Ectodermal cell (in vitro differentiated cells): ENCODE measurements around the gene GCGR.
"Not testable (repeated sequence)": the region's sequence is repeated elsewhere in the genome, so short reads cannot be mapped to it uniquely, and the experiment has no call there.

Experiments used
- H3K27ac ChIP-seq: 2 replicates; pipeline ENCODE4 v1.7.0; 2013; ENCODE audit warnings: mild to moderate bottlenecking, low read depth, low read length; ENCODE audit not compliant: insufficient read depth, poor library complexity, severe bottlenecking
- H3K27me3 ChIP-seq: 2 replicates; pipeline ENCODE4 v1.7.0; 2013; ENCODE audit warnings: mild to moderate bottlenecking, low read length; ENCODE audit not compliant: insufficient read depth, control insufficient read depth, poor library complexity, severe bottlenecking
- H3K36me3 ChIP-seq: one replicate; pipeline ENCODE4 v1.7.0; 2013; ENCODE audit warnings: low read length; ENCODE audit not compliant: control insufficient read depth, insufficient read depth
- H3K4me1 ChIP-seq: one replicate; pipeline ENCODE4 v1.7.0; 2013; ENCODE audit warnings: low read length; ENCODE audit not compliant: control insufficient read depth, insufficient read depth
- H3K4me3 ChIP-seq: 2 replicates; pipeline ENCODE4 v1.7.0; 2013; ENCODE audit warnings: low read depth, low read length, control low read depth; ENCODE audit not compliant: insufficient read depth
- H3K9me3 ChIP-seq: 2 replicates; pipeline ENCODE4 v1.7.0; 2013; ENCODE audit warnings: mild to moderate bottlenecking, low read length, moderate library complexity; ENCODE audit not compliant: control insufficient read depth
- WGBS, 2 experiments: methylation state at CpG; one replicate each; pipeline ENCODE4 v1.1.7; 2013; ENCODE audit warnings: missing lambda C conversion rate in 2 of 2; 5-methylcytosine and 5-hydroxymethylcytosine counted together

GCGR gene

DNA sequence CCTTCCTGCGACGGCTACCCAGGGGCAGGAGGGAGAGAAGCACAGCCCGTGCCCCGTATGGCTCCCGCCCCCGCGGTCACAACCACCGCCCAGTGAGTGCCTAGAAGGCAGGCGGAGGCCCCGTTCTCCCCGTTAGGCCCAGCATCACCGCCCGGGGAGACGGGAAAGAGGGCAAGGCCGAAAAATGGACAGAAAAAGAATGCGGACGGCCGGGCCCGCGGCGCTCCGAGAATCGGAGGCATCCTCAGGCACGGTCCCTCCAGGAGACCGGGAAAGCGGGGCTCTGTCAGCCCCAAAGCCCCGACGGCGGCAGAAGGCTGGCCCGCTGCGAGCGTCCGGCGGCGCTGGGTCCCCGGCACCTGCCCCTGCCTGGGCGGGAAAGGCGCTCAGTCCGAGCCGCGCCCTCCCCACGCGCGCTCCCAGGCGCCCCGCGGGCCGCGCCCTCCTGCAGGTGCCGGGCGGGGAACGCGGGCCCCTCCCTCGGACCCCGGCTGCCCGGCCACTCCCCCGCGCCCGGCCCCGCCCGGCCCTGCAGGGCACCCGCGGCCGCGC lies 28.7 kb downstream of the GCGR start:
- Histone ChIP-seq H3K27ac (peak overlapping the region; percentile 16), H3K27me3 (no peaks in the 10 kb centered on the region), H3K4me3 (peak overlapping the region; percentile 78), H3K4me1 (peaks cover 12% of the 10 kb centered on the region), H3K9me3 (no peaks in the 10 kb centered on the region), H3K36me3 (no peaks in the 10 kb centered on the region)
- WGBS, 2 experiments = 1% methylated on average over 65 of the region's 65 CpGs

DNA sequence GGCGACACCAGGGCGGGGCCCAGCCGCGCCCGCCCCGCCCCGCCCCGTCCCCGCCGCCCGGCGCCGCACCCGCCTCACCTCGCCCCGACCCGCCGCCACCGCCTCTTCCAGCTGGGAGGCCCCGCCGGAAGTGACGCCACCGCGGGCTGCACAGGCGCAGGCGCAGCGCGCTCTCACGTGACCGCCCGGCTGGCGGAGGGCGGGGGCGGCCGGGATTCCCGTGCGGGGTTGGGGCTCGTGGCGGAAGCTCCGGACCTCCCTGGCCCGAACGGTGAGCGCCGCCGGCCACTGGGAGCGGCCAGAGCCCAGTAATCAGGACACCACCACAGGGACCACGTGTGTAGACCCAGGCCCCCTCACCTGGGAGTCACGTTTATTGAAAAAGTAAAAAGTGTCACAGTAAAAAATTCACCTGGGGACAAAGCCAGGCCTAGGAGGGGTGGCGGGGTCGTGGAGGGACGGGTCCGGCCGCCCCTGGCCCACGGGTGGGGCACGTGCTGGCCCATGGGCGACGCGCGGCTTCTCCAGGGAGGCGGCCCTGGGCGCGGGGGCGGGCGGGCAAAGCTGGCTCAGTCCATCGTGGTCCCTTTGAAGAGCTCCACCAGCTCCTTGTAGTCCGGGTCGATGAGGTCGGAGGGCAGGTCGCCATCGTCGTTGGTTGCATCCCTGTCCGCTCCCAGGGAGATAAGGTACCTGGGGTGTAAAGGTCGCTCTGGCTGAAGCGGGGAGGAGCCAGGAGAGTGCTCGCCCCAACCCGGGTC lies 29.4 kb downstream of the GCGR start, which contains the start of gene MCRIP1:
TSS of gene MCRIP1 (minus strand) at position 132 of the 761 bp plus-strand sequence. CDS start 8,785 bp downstream, outside the sequence.
- no peaks in the 10 kb centered on the region for H3K9me3 ChIP-seq
- peak within 1 kb of the TSS; percentile 84 for H3K27ac ChIP-seq
- 1% methylated on average over 76 of the region's 76 CpGs for WGBS, 2 experiments
- H3K27me3 ChIP-seq = no peaks in the 10 kb centered on the region
- H3K4me1 ChIP-seq = peaks cover 12% of the 10 kb centered on the region
- H3K4me3 ChIP-seq = peak within 1 kb of the TSS; percentile 79
- H3K36me3 ChIP-seq = no peaks in the 10 kb centered on the region

DNA sequence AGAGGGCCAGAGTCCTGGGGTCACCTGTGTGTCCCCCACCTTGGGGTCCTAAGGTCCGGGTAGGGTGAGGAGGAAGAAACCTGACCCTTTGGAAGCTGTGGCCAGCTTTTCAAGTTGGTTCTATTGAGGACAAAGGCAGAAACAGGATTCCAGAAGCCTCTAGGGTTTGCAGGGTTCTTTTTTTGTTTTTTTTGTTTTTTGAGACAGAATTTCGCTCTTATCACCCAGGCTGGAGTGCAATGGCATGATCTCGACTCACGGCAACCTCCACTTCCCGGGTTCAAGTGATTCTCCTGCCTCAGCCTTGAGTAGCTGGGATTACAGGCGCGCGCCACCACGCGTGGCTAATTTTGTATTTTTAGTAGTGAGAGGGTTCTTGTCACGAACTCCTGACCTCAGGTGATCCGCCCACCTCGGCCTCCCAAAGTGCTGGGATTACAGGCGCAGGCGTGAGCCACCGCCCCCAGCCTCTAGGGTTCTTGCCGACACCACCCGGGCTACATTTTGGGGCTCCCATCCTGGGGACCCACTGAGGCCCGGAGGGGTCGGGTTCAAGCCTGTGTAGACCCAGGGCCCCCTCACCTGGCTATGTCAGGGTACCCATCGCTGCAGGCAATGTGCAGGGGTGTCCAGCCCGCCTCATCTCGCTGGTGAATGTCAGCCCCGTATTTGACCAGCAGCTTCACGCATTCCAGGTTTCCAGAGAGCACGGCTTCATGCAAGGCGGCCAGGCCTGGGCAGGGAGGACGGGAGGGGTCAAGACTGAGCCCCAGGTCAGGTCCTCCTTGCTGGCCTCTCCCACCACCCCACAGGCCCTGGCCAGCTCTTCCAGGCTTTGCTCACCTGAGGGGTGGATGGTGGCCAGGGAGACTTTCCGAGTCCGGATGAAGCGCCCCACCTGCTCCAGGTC lies 30.2 kb downstream of the GCGR start:
- H3K27ac ChIP-seq = peak overlapping the region; percentile 84
- no peaks in the 10 kb centered on the region for H3K27me3 ChIP-seq
- WGBS, 2 experiments = 88% methylated on average over 31 of the region's 31 CpGs
- H3K4me1 ChIP-seq = peaks cover 12% of the 10 kb centered on the region
- H3K4me3 ChIP-seq = peak overlapping the region; percentile 79
- no peaks in the 10 kb centered on the region for H3K9me3 ChIP-seq
- no peaks in the 10 kb centered on the region for H3K36me3 ChIP-seq

DNA sequence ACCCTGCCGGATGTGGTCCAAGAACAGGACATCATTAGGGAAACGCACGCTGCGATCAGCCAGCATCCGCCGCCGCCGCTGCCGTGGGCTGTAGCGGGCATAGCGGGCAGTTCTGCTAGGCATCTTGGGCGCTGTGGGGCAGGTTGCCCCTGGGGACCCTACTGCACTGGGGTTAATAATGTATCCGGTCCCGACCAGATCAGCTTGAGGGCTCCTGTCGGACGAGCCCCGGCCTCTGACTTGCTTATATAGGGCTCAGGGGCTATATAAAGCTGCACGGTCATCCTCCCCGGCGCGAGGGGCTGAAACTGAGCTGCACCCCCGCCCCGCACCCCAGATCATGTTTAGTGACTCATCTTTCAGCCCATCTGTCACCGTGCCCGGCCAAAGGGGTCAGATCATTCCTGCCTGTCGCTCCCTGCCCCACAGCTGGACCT lies 30.9 kb downstream of the GCGR start, which contains the start of gene PPP1R27:
TSS of gene PPP1R27 (minus strand) at position 220 of the 437 bp plus-strand sequence. CDS start at position 123, 97 bp downstream.
- H3K36me3 ChIP-seq = no peaks in the 10 kb centered on the region
- H3K4me1 ChIP-seq = peaks cover 12% of the 10 kb centered on the region
- WGBS, 2 experiments = 95% methylated on average over 26 of the region's 26 CpGs
- peak within 1 kb of the TSS; percentile 79 for H3K4me3 ChIP-seq
- H3K9me3 ChIP-seq = no peaks in the 10 kb centered on the region
- H3K27me3 ChIP-seq = no peaks in the 10 kb centered on the region
- no peak within 1 kb of the TSS for H3K27ac ChIP-seq

DNA sequence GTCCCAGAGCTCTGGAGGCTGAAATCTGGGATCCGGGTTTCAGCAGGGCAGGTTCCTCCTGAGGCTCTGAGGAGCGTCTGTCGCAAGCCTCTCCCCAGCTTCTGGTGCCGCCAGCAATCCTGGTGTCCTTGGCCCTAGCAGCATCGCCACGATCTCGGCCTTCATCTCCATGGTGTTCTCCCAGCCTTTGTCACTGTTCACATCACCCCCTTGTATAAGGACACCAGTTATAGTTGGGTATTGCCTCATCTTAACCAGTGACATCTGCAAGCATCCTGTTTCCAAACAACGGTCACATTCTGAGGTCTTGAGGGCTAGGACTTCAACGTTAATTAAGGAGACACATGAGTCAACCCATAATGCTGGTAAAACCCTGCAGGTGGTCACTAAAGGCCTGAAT lies 33.7 kb downstream of the GCGR start:
- Histone ChIP-seq H3K36me3 (peaks cover under 1% of the 10 kb centered on the region), H3K4me1 (peaks cover 6% of the 10 kb centered on the region), H3K9me3 (no peaks in the 10 kb centered on the region), H3K27me3 (no peaks in the 10 kb centered on the region), H3K4me3 (no peak overlapping the region), H3K27ac (no peak overlapping the region)
- 89 to 90% methylated on average over 9 of the region's 9 CpGs for whole genome bisulfite sequencing, 2 experiments

DNA sequence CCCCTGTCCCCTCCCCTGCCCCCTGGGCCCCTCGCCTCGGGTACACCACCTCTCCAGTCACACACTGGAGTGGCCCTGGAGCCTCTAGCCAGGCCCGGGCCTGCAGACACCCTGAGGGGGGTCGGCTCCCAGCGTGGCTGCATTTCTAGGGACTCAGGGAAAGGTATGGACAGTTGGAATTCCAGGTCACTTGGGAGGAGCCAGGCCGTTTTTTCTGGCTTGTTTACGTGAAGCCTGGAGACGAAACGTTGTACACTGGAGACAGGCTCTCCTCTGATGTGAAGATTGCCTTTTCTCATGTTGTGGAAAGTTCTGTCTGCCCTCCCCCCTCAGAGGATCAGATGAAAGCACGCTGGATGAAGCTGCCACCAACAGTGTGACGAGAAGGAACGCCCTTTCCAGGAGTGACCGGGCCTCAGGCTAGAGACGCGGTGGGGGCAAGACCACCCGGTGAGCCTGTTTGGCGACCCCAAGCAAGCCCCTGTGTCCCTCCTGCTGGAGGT lies 34.9 kb downstream of the GCGR start:
- WGBS, 2 experiments = 72 to 77% methylated on average over 17 of the region's 17 CpGs
- Histone ChIP-seq H3K4me1 (peaks cover 6% of the 10 kb centered on the region), H3K9me3 (no peaks in the 10 kb centered on the region), H3K27me3 (no peaks in the 10 kb centered on the region), H3K36me3 (peaks cover 6% of the 10 kb centered on the region), H3K27ac (no peak overlapping the region), H3K4me3 (no peak overlapping the region)

DNA sequence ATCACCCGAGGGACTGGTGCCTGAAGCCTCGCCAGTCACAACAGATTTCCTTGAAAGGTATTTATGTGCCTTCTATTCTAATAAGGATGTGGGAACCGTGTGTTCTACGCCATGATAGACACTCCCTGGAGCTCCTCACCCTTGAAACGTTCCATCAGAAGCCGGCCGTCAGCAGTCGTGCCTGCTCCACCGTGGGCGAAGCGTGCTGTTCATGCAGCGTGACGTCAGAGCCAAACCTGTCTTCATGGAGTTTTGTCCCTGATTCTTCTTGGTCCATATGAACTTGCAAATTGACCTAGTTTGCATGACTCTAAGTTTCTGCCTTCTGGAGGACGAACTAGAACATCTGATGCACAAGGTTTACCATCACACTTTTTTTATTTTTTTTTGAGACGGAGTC lies 35.4 kb downstream of the GCGR start:
- Histone ChIP-seq H3K4me3 (no peak overlapping the region), H3K36me3 (peaks cover 10% of the 10 kb centered on the region), H3K27me3 (no peaks in the 10 kb centered on the region), H3K9me3 (no peaks in the 10 kb centered on the region), H3K27ac (no peak overlapping the region), H3K4me1 (peaks cover 6% of the 10 kb centered on the region)
- 93% methylated on average over 15 of the region's 15 CpGs for WGBS, 2 experiments

DNA sequence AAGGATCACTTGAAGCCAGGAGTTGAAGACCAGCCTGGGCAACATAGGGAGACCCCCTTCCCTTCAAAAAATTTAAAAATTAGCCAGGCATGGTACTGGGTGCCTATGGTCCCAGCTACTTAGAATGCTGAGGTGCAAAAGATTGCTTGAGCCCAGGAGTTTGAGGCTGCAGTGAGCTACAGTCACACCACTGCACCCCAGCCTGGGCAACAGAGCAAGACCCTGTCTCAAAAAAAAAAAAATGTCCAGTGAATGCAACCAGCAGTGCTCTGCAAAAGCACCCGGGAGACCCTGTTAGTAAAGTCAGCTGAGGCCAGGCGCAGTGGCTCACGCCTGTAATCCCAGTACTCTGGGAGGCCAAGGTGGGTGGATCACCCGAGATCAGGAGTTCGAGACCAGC lies 36.1 kb downstream of the GCGR start:
- H3K27me3 ChIP-seq, H3K27ac ChIP-seq: not testable (repeated sequence)

DNA sequence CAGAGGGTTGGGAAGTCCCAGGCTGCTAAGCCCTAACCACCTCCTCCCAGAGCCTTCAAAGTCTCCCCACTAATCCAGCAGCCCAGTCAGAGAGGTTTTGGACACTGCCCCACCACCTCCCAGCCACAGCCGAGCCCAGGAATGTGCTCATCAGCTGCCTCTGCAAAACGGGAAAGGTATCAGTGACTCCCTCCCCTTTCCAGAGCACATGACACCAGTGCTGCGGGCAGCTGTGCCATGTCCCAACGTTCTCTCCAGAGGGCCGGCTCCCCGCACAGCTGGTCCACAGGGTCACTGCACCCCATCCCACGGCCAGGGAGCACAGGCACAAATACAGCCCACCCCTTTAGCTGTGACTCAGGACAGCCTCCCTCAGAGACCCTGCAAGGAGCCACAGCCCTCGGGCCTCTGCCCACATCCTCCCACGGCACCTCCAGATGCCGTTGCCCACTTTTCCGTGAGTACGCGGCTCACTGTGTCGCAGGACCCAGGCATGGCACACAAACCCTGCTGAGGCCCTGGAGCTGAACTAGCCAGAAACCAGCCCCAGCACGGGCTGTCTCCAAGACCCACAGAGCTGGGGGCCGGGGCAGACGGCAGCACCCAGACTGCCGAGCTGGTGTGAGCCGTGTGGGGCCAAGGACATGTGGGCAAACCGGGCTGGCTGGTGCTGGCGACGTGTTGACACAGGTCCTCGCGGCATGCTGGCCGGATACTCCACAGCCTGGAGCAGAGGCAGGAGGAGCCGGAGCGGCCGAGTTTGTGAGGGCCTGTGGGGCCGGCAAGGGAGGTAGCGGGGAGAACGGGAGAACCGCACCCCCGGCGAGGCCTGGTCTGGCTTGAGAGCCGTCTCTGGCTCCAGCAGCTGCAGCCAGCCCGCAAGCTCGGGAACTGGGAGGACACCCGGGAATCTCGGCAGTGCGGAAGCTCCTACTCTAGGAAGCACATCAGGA lies 37.2 kb downstream of the GCGR start:
- Histone ChIP-seq H3K4me1 (peaks cover 6% of the 10 kb centered on the region), H3K27ac (no peak overlapping the region), H3K36me3 (peaks cover 27% of the 10 kb centered on the region), H3K27me3 (no peaks in the 10 kb centered on the region), H3K9me3 (no peaks in the 10 kb centered on the region), H3K4me3 (no peak overlapping the region)
- 89 to 90% methylated on average over 40 of the region's 40 CpGs for WGBS, 2 experiments

More for the DNA sequence above, 36.1 kb downstream of the GCGR start:
- 96 to 98% methylated on average over 5 of the region's 5 CpGs for WGBS, 2 experiments
- H3K4me3 ChIP-seq, H3K9me3 ChIP-seq, H3K4me1 ChIP-seq: not testable (repeated sequence)
- peaks cover 18% of the 10 kb centered on the region for H3K36me3 ChIP-seq
